SK-N-MC (cell line): Measurements from ENCODE around the gene POLR1A.

Experiments
- EZH2 ChIP-seq: fragments of 200-600 bp; sonication (generic); IDR thresholded peaks from one replicate; pipeline ENCODE4 v1.6.1; 2017; ENCODE audit warnings: antibody characterized with exemption
- FOXP2 ChIP-seq: optimal IDR thresholded peaks from 2 replicates; pipeline ENCODE3; 2011; ENCODE audit warnings: mild to moderate bottlenecking, moderate library complexity; ENCODE audit not compliant: insufficient read depth; ENCODE audit errors: extremely low read length, control extremely low read depth
- POLR2AphosphoS5 ChIP-seq: IDR thresholded peaks from 2 replicates; pipeline ENCODE4 v1.6.1; 2012; ENCODE audit warnings: mild to moderate bottlenecking, low read depth, low read length, borderline replicate concordance

- no peak for TF ChIP-seq EZH2
- TF ChIP-seq POLR2AphosphoS5 = no peak
- TF ChIP-seq FOXP2 = no peak
These were observed 57.3 kb downstream of the POLR1A start for GRCh38 chr2:86048383-86048701.
